Measurements from ENCODE around the gene KLF11.
A peak's percentile ranks its signal among the peaks of the same experiment; 100 is the strongest.
"Not testable (repeated sequence)": the region's sequence is repeated elsewhere in the genome, so short reads cannot be mapped to it uniquely, and the experiment has no call there.

KLF11 gene

GRCh38 chr2:10006236-10007161 lies 36.9 kb upstream of the KLF11 start:
- no peak overlapping the region for H3K27ac Mint-ChIP-seq

GRCh38 chr2:10007435-10007834 lies 35.9 kb upstream of the KLF11 start:
- Mint-ChIP-seq H3K27me3 (peaks cover 43% of the 10 kb centered on the region), H3K4me3 (no peak overlapping the region), H3K9me3 (no peaks in the 10 kb centered on the region), H3K4me1 (no peaks in the 10 kb centered on the region), H3K27ac (no peak overlapping the region)
- ATAC-seq (no peak), DNase-seq (no peak)

More at GRCh38 chr2:10006236-10007161, 36.9 kb upstream of the KLF11 start:
- DNase-seq, result no peak
- H3K4me1 Mint-ChIP-seq, result no peaks in the 10 kb centered on the region
- peak; percentile 48 for ATAC-seq
- H3K27me3 Mint-ChIP-seq, result peaks cover 43% of the 10 kb centered on the region
- no peaks in the 10 kb centered on the region for H3K9me3 Mint-ChIP-seq
- no peak overlapping the region for H3K4me3 Mint-ChIP-seq

DNA sequence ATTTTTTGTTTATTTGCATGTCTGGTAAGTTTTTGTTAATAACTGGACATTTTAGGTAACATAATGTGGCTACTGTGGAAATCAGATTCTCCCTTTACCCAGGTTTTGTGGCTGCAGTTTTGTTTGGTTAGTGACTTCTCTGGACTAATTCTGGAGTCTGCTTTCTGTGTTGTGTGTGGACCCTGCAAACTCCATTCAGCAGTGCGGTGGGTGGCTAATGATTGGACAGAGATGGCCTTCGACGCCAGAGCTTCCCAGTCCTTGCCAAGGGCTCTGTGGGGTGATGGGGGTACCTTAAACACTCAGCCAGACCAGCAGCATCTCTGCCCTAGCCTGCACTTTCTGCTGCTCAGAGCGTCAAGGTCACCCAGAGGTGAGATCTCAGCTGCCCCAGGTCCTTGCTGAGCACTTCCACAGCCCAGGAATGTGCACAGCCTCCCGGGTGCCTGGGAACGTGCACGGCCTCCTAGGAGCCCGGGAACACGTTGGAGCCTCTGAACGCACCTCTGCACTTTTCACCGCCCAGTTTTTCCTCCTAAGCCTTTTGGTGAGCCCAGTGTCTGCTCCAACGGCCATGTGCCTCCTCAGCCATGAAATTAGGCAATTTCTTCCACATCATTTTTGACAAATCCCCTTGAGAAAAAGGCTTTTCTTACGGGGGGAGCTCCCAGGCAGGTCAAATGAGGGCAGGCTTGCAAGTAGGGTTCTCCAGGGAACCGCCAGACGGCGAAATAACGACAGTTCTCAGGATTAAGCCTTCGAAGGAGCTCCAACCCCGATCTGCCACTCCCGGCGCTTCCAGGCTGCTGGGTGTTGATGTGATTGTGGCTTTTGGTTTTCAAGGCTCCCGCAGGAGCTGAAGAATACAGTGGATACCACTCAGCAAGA lies 35.2 kb upstream of the KLF11 start:
- no peak overlapping the region for H3K4me3 Mint-ChIP-seq
- H3K27ac Mint-ChIP-seq, result no peak overlapping the region
- no peaks in the 10 kb centered on the region for H3K4me1 Mint-ChIP-seq
- no peaks in the 10 kb centered on the region for H3K9me3 Mint-ChIP-seq
- H3K27me3 Mint-ChIP-seq, result peaks cover 43% of the 10 kb centered on the region
- ATAC-seq (no peak), DNase-seq (no peak)

GRCh38 chr2:10008809-10009176 lies 34.6 kb upstream of the KLF11 start:
- H3K27ac Mint-ChIP-seq, result no peak overlapping the region
- H3K27me3 Mint-ChIP-seq, result peaks cover 43% of the 10 kb centered on the region
- no peak overlapping the region for H3K4me3 Mint-ChIP-seq
- H3K4me1 Mint-ChIP-seq, result no peaks in the 10 kb centered on the region
- DNase-seq (no peak), ATAC-seq (no peak)
- H3K9me3 Mint-ChIP-seq, result no peaks in the 10 kb centered on the region

DNA sequence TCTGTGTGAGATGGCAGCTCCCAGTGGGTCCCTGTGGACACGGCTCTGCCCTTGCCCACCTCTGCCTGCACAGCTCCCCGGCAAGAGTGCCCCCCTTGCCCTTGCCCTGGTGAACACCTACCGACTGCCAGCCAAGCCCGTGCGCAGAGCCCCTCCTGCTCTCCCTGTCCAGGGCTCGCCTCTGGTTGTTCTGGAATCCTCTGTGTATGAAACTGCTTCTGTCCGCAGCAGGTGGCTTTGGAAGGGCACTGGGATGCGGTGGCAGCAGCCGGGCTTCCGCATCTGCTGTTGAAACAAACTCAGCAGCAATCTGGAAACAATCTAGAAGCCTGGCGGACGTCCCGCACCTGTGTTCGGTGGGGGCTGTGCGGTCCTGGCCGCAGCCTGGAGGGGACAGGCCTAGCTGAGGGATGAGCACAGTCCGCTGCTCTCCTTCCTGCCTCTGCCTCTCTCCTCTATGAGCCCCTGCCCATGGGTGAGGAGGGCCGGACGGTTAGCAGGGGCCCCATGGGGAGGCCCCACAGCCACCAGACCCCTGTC lies 34.0 kb upstream of the KLF11 start:
- Mint-ChIP-seq H3K9me3 (no peaks in the 10 kb centered on the region), H3K27me3 (peaks cover 42% of the 10 kb centered on the region), H3K4me3 (no peak overlapping the region), H3K27ac (no peak overlapping the region), H3K4me1 (no peaks in the 10 kb centered on the region)
- DNase-seq, result no peak
- ATAC-seq, result no peak

DNA sequence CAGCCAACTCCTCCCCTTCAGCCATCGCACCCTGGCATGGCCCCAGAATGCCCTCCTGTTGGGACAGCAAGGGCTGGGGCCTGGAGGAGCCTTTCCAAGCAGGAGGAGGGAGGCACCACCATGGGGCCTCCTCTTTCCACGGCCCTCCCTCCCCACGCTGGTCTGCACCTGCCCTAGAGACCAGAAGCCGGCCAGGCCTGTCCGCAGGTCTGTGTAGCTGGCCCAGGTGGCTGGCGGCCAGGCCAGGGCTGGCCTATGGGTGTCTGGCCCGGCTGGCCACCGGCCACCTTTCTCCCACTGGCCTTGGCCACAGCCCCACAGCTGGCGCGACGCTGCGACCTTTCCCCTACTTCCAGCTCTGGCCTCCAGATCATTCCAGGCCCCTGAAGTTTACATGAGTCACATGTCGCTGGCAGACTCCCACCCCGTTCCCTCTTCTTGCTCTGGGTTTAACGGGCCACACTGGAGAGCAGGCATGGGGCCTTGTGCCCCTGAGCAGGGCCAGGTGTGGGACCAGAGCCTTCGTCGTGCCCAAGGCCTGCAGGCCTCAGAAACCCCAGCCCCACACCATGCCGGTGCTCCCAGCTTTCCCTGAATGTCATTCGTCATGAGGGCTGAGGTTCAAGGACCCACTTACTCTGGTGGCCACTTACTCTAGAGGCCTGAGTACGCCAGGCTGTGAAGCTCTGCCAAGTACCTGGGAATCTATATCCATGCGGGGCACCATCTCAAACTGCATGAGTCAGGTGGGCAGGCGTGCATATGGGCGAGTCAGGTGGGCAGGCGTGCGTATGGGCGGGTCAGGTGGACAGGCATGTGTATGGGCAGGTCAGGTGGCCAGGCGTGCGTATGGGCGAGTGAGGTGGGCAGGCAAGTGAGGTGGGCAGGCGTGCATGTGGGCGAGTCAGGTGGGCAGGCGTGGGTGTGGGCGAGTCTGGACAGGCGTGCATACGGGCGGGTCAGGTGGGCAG lies 33.3 kb upstream of the KLF11 start:
- Mint-ChIP-seq H3K27me3 (peaks cover 34% of the 10 kb centered on the region), H3K4me1 (no peaks in the 10 kb centered on the region), H3K27ac (no peak overlapping the region), H3K4me3 (no peak overlapping the region), H3K9me3 (no peaks in the 10 kb centered on the region)
- DNase-seq (no peak), ATAC-seq (no peak)

- H3K4me3 Mint-ChIP-seq, ATAC-seq, DNase-seq, H3K4me1 Mint-ChIP-seq, H3K9me3 Mint-ChIP-seq, H3K27ac Mint-ChIP-seq: not testable (repeated sequence)
- peaks cover 25% of the 10 kb centered on the region for H3K27me3 Mint-ChIP-seq
Measured at GRCh38 chr2:10010861-10011605, 32.3 kb upstream of the KLF11 start.

DNA sequence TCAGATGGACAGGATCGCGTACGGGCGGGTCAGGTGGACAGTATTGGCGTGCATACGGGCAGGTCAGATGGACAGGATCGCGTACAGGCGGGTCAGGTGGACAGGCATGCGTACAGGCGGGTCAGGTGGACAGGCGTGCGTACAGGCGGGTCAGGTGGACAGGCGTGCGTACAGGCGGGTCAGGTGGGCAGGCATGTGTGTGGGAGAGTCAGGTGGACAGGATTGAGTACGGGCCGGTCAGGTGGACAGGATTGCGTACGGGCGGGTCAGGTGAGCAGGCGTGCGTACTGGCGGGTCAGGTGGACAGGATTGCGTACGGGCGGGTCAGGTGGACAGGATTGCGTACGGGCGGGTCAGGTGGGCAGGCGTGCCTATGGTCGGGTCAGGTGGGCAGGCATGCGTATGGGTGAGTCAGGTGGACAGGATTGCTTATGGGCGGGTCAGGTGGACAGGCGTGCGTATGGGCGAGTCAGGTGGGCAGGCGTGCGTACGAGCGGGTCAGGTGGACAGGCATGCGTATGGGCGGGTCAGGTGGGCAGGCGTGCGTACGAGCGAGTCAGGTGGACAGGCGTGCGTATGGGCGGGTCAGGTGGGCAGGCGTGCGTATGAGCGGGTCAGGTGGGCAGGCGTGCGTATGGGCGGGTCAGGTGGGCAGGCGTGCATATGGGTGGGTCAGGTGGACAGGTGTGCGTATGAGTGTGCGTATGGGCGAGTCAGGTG lies 31.6 kb upstream of the KLF11 start:
- not testable (repeated sequence) for H3K4me1 Mint-ChIP-seq, DNase-seq, H3K9me3 Mint-ChIP-seq, H3K4me3 Mint-ChIP-seq, H3K27ac Mint-ChIP-seq
- peak; percentile 41 for ATAC-seq
- H3K27me3 Mint-ChIP-seq, result peaks cover 18% of the 10 kb centered on the region

DNA sequence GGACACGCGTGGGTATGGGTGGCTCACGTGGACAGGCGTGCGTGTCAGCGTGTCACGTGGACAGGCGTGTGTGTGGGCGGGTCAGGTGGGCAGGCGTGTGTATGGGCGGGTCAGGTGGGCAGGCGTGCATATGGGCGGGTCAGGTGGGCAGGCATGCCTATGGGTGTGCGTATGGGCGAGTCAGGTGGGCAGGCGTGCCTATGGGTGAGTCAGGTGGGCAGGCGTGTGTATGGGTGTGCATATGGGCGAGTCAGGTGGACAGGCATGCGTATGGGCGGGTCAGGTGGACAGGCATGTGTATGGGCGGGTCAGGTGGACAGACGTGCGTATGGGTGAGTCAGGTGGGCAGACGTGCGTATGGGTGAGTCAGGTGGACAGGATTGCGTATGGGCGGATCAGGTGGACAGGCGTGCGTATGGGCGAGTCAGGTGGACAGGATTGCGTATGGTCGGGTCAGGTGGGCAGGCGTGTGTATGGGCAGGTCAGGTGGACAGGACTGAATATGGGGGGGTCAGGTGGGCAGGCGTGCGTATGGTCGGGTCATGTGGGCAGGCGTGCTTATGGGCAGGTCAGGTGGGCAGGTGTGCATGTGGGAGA lies 30.9 kb upstream of the KLF11 start:
- not testable (repeated sequence) for DNase-seq, H3K9me3 Mint-ChIP-seq, H3K4me3 Mint-ChIP-seq

DNA sequence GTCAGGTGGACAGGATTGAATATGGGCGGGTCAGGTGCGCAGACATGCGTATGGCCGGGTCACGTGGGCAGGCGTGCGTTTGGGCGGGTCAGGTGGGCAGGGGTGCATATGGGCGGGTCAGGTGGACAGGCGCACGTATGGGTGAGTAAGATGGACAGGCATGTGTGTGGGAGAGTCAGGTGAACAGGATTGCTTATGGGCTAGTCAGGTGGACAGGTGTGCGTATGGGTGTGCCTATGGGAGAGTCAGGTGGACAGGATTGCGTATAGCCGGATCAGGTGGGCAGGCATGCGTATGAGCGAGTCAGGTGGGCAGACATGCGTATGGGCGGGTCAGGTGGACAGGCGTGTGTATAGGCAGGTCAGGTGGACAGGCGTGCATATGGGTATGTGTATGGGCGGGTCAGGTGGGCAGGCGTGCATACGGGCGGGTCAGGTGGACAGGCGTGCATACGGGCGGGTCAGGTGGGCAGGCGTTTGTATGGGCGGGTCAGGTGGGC lies 30.3 kb upstream of the KLF11 start:
- H3K9me3 Mint-ChIP-seq, result peaks cover 0 to 5% of the 10 kb centered on the region in 2 donors
- H3K27me3 Mint-ChIP-seq, result peaks cover 5% of the 10 kb centered on the region
- no peaks in the 10 kb centered on the region for H3K4me1 Mint-ChIP-seq
- H3K27ac Mint-ChIP-seq, result no peak overlapping the region
- peak; percentile 38 for ATAC-seq
- no peak for DNase-seq
- no peak overlapping the region for H3K4me3 Mint-ChIP-seq

More for the DNA sequence above, 30.9 kb upstream of the KLF11 start:
- not testable (repeated sequence) for ATAC-seq, H3K27ac Mint-ChIP-seq, H3K4me1 Mint-ChIP-seq
- H3K27me3 Mint-ChIP-seq, result peaks cover 11% of the 10 kb centered on the region

- not testable (repeated sequence) for H3K27ac Mint-ChIP-seq, ATAC-seq, H3K27me3 Mint-ChIP-seq, H3K9me3 Mint-ChIP-seq, H3K4me1 Mint-ChIP-seq, DNase-seq, H3K4me3 Mint-ChIP-seq
Measured at GRCh38 chr2:10013651-10014417, 29.5 kb upstream of the KLF11 start.

GRCh38 chr2:10014418-10015190 lies 28.7 kb upstream of the KLF11 start:
- DNase-seq (no peak), ATAC-seq (no peak)
- no peak overlapping the region for H3K4me3 Mint-ChIP-seq
- H3K4me1 Mint-ChIP-seq, result no peaks in the 10 kb centered on the region
- peaks cover 0 to 5% of the 10 kb centered on the region in 2 donors for H3K9me3 Mint-ChIP-seq
- H3K27ac Mint-ChIP-seq, result no peak overlapping the region
- no peaks in the 10 kb centered on the region for H3K27me3 Mint-ChIP-seq

All from stimulated activated naive CD8-positive, alpha-beta T cell treated with anti-CD3 and anti-CD28 coated beads, Interleukin-15, amount 100 ng/mL, for 72 hours (primary cell).